Adrenal gland (tissue), 5 donors: Measurements from ENCODE around the gene MYO1E.

Source experiments
- CTCF ChIP-seq, 6 experiments: fragments of 450-650 bp in 4 of 6; fragments of 200-600 bp in 2 of 6; sonication (generic) in 1 of 6; IDR thresholded peaks; 1 replicate in 5 of 6; 2 replicates in 1 of 6; pipeline versions ENCODE4 v1.5.1 to v1.8.0; 2016 to 2021; ENCODE audit warnings: antibody characterized with exemption in 6 of 6, mild to moderate bottlenecking in 2 of 6, moderate library complexity in 1 of 6
- POLR2A ChIP-seq, 2 donors: fragments of 450-650 bp; IDR thresholded peaks; one replicate each; pipeline ENCODE4 v1.6.1; 2017; ENCODE audit warnings: antibody characterized with exemption in 2 of 2, mild to moderate bottlenecking in 2 of 2, moderate library complexity in 1 of 2
- donor health status: DM: no; HTN: no; CAD: no.

DNA sequence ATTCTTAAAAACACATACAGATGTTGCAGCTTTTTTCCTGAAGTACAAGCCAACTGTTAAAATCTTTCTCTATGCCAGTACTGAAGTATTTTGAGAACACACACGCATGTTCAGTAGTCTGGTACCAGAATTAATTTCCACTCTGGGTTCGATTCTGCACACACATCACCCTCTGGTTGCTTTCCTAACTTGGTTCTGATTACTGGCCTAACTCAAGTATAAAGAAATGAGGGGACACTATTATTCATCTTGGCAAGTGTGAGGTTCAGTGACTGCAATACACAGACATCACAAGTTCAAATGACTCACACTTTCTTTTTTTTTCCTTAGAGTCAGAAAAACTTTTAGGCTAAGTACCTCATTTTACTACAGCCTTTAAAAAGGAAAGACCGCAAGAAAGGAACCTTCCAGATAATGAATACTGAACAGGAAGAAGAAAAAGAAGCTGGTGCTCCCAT lies 203.4 kb downstream of the MYO1E start:
- no peak for TF ChIP-seq POLR2A (IDR thresholded peaks at IDR 0.05)
- no peak for TF ChIP-seq CTCF (IDR thresholded peaks at IDR 0.05)
